HG03025 (cell line): ENCODE results near the gene PYY.
"Not testable (repeated sequence)": the region's sequence is repeated elsewhere in the genome, so short reads cannot be mapped to it uniquely, and the experiment has no call there.

Experiments used
- ATAC-seq: cut with Tn5 transposase; IDR thresholded peaks from one replicate; pipeline ENCODE4 v1.9.1; 2021; ENCODE audit warnings: mild to moderate bottlenecking, moderate library complexity; ENCODE audit not compliant: unreplicated experiment, low FRiP score

Gene PYY

GRCh38 chr17:43953746-43954145 is at the start of gene PYY:
PYY (minus strand) TSS chr17:43953940; CDS start chr17:43953483, 457 bp downstream.
- ATAC-seq: no peak

- ATAC-seq: no peak
Measured at GRCh38 chr17:44002141-44002848, 48.6 kb upstream of the PYY start.

GRCh38 chr17:44001461-44001920 is 47.8 kb upstream of the PYY start:
- ATAC-seq: no peak

GRCh38 chr17:44000871-44001460 is 47.2 kb upstream of the PYY start:
- no peak for ATAC-seq

GRCh38 chr17:44000141-44000860 is 46.6 kb upstream of the PYY start:
- ATAC-seq: no peak

- ATAC-seq: no peak
Measured at GRCh38 chr17:43999024-43999423, 45.3 kb upstream of the PYY start.

GRCh38 chr17:43998552-43998951 is 44.8 kb upstream of the PYY start:
- ATAC-seq: no peak

GRCh38 chr17:43997180-43997579 is 43.4 kb upstream of the PYY start:
- ATAC-seq: not testable (repeated sequence)

- no peak for ATAC-seq
Measured at GRCh38 chr17:43995150-43995471, 41.4 kb upstream of the PYY start.

GRCh38 chr17:43994272-43995149 is 40.8 kb upstream of the PYY start:
- ATAC-seq: no peak

- ATAC-seq: no peak
Measured at GRCh38 chr17:43992641-43993040, 38.9 kb upstream of the PYY start.

- ATAC-seq: no peak
Measured at GRCh38 chr17:43988301-43988700, 34.6 kb upstream of the PYY start.

- no peak for ATAC-seq
Measured at GRCh38 chr17:43987131-43988021, 33.6 kb upstream of the PYY start.

GRCh38 chr17:43986225-43986981 is 32.7 kb upstream of the PYY start:
- no peak for ATAC-seq

- ATAC-seq: no peak
Measured at GRCh38 chr17:43984521-43984920, 30.8 kb upstream of the PYY start.

GRCh38 chr17:43983515-43984411 is 30.0 kb upstream of the PYY start:
- ATAC-seq: no peak

GRCh38 chr17:43983196-43983514 is 29.4 kb upstream of the PYY start:
- no peak for ATAC-seq

- ATAC-seq: no peak
Measured at GRCh38 chr17:43982171-43982570, 28.4 kb upstream of the PYY start.
